DOHH2 (cell line): ENCODE results near the gene TAL1.
"Not testable (repeated sequence)": the region's sequence is repeated elsewhere in the genome, so short reads cannot be mapped to it uniquely, and the experiment has no call there.

Experiments used
- H3F3A ChIP-seq: fragments of 200-600 bp; sonication (generic), shearing (Covaris generic); 2 replicates; pipeline ENCODE4 v1.6.0; 2016; ENCODE audit warnings: antibody characterized with exemption, mild to moderate bottlenecking; ENCODE audit not compliant: control insufficient read depth, insufficient read depth
- H3K27ac ChIP-seq: fragments of 200-600 bp; sonication (generic); 2 replicates; pipeline ENCODE4 v1.5.1; 2014; ENCODE audit warnings: low read depth, mild to moderate bottlenecking, low read length, moderate library complexity
- H3K27me3 ChIP-seq: fragments of 200-600 bp; sonication (generic); 2 replicates; pipeline ENCODE4 v1.6.1; 2014; ENCODE audit warnings: mild to moderate bottlenecking, low read length, mixed read lengths; ENCODE audit not compliant: control insufficient read depth
- H3K36me3 ChIP-seq: fragments of 200-600 bp; sonication (generic); 2 replicates; pipeline ENCODE4 v1.6.1; 2014; ENCODE audit warnings: mild to moderate bottlenecking, low read length, moderate library complexity, mixed read lengths; ENCODE audit not compliant: control insufficient read depth
- H3K4me1 ChIP-seq: fragments of 200-600 bp; sonication (generic); 2 replicates; pipeline ENCODE4 v1.6.1; 2014; ENCODE audit warnings: mild to moderate bottlenecking, low read length, mixed read lengths; ENCODE audit not compliant: control insufficient read depth
- H3K4me2 ChIP-seq: fragments of 200-600 bp; sonication (generic); 2 replicates; pipeline ENCODE4 v1.6.0; 2014; ENCODE audit warnings: mild to moderate bottlenecking, low read length, moderate library complexity
- H3K4me3 ChIP-seq: fragments of 200-600 bp; sonication (generic); 2 replicates; pipeline ENCODE4 v1.5.1; 2014; ENCODE audit warnings: mild to moderate bottlenecking, low read length, mixed read lengths
- H3K79me2 ChIP-seq: fragments of 200-600 bp; sonication (generic); 2 replicates; pipeline ENCODE4 v1.6.1; 2014; ENCODE audit warnings: mild to moderate bottlenecking, low read length, mixed read lengths; ENCODE audit not compliant: control insufficient read depth
- H3K9me2 ChIP-seq: fragments of 200-600 bp; sonication (generic); replicated peaks from 2 replicates; pipeline ENCODE4 v1.6.1; 2014; ENCODE audit warnings: mild to moderate bottlenecking, low read length, mixed read lengths; ENCODE audit not compliant: control insufficient read depth
- H3K9me3 ChIP-seq: fragments of 200-600 bp; sonication (generic); 2 replicates; pipeline ENCODE4 v1.6.1; 2014; ENCODE audit warnings: antibody characterized with exemption, low read length, mixed read lengths; ENCODE audit not compliant: control insufficient read depth, insufficient read depth
- H4K20me1 ChIP-seq: fragments of 200-600 bp; sonication (generic); 2 replicates; pipeline ENCODE4 v1.6.0; 2014; ENCODE audit warnings: low read depth, mild to moderate bottlenecking, antibody characterized with exemption, low read length, moderate library complexity; ENCODE audit not compliant: control insufficient read depth, insufficient read depth
- EZH2phosphoT487 ChIP-seq: fragments of 200-600 bp; sonication (generic); IDR thresholded peaks from 2 replicates; pipeline ENCODE4 v1.6.1; 2017; ENCODE audit warnings: borderline replicate concordance, mild to moderate bottlenecking, antibody characterized with exemption, low read length, moderate library complexity, mixed read lengths
- TF ChIP-seq, protein P1 (sequence below): fragments of 200-600 bp; sonication (generic); IDR thresholded peaks from one replicate; pipeline ENCODE4 v1.5.1; 2014; ENCODE audit warnings: antibody characterized with exemption, mild to moderate bottlenecking, low read depth, low read length; ENCODE audit not compliant: poor library complexity, severe bottlenecking

The TAL1 gene

DNA sequence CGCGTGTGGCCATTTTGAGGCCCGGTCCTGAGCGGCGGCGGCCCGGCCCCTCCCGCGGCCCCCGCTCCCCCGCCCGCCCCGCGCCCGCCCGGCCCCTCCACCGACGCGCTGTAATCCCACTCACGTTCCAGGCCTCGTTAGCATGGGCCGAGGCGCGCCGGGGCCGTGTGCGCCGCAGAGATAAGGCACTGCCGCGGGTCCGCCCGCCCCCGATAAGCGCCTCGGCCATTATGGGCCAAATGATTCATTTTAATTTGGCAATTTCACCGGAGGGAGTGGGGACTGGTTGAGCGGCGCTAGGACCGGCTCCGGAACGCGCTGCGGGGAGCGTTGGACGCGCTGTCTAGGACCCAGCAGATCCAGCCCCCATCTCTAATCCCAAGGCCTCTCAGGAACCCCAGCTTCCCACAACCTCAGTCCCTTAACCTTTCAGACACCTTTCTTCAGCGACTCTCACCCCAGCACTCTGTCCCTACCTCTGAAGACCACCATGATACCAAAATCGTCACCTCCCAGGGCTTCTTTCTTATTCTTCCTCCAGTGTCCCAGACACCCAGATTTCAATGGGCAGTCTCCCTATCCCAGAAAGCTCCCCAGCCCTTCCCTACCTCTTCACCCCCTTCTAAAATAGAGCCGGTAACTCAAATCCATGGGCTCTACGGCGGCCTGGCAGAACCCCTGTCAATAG is at the start of gene TAL1:
Gene TAL1 (minus strand): TSS at position 39 of the 688 bp plus-strand sequence. CDS start 6,337 bp downstream, outside the sequence.
- H3K9me2 ChIP-seq, result no peaks in the 10 kb centered on the region
- no peak within 1 kb of the TSS for H3K4me3 ChIP-seq
- no peak within 1 kb of the TSS for H3K27ac ChIP-seq
- TF ChIP-seq, protein P1, sequence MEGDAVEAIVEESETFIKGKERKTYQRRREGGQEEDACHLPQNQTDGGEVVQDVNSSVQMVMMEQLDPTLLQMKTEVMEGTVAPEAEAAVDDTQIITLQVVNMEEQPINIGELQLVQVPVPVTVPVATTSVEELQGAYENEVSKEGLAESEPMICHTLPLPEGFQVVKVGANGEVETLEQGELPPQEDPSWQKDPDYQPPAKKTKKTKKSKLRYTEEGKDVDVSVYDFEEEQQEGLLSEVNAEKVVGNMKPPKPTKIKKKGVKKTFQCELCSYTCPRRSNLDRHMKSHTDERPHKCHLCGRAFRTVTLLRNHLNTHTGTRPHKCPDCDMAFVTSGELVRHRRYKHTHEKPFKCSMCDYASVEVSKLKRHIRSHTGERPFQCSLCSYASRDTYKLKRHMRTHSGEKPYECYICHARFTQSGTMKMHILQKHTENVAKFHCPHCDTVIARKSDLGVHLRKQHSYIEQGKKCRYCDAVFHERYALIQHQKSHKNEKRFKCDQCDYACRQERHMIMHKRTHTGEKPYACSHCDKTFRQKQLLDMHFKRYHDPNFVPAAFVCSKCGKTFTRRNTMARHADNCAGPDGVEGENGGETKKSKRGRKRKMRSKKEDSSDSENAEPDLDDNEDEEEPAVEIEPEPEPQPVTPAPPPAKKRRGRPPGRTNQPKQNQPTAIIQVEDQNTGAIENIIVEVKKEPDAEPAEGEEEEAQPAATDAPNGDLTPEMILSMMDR, result no peak
- no peak for TF ChIP-seq EZH2phosphoT487
- no peaks in the 10 kb centered on the region for H3K9me3 ChIP-seq
- H3K4me1 ChIP-seq, result no peaks in the 10 kb centered on the region
- H3K4me2 ChIP-seq, result no peak within 1 kb of the TSS
- H3F3A ChIP-seq, result no peaks in the 10 kb centered on the region
- peaks cover 69% of the 10 kb centered on the region for H3K27me3 ChIP-seq
- no peaks in the 10 kb centered on the region for H3K36me3 ChIP-seq
- H3K79me2 ChIP-seq, result no peaks in the 10 kb centered on the region
- H4K20me1 ChIP-seq, result no peaks in the 10 kb centered on the region; the same call in 1 of the 2 replicates

DNA sequence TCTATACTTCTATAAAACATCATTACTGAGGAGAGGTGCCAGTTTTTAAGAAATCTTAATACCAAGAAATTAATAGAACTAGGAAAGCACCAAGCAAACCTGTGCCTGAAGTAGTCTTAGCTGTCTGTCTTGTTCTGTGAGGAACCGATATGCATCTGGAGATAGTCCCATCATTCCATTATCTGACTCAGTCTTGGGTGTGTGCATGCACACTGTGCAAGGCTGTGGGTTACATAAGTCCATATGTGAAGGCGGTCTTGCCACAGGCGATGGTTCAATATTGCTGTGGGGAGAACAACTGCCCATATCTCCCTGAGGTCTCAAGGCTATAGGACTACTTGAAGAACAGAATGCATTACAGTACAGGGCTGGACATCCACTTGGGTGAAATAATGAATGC is 48.1 kb upstream of the TAL1 start:
- Histone ChIP-seq H3K9me2 (no peaks in the 10 kb centered on the region), H3K4me2 (no peak overlapping the region), H3K27ac (no peak overlapping the region), H4K20me1 (no peaks in the 10 kb centered on the region), H3K4me3 (no peak overlapping the region), H3K4me1 (no peaks in the 10 kb centered on the region), H3K9me3 (no peaks in the 10 kb centered on the region), H3K36me3 (peaks cover 90% of the 10 kb centered on the region), H3F3A (0 out of 2 replicates have a peak, but pooled peaks cover 2% of the 10 kb centered on the region), H3K79me2 (peaks cover 74% of the 10 kb centered on the region), H3K27me3 (no peaks in the 10 kb centered on the region)
- TF ChIP-seq, protein P1, result no peak

DNA sequence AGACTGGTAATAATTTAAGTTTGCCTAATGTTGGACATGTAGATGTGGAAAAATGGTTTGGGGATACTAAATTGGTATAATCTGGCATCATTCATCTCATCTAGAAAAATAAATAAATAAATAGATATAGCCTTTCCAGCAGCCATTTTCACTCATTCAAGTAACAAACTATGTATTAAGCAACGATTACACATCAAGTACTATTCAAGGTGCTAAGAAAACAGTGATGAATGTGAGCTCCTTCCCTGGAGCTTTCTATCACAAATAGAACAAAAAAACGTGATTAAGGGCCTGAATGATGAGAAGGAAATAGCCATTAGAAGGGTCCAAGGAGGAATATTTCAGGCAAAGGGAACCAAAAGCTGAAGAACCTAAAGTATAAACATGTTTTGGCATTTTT is 44.8 kb upstream of the TAL1 start:
- Histone ChIP-seq H3K4me1 (no peaks in the 10 kb centered on the region), H3K9me2 (no peaks in the 10 kb centered on the region), H3K36me3 (peaks cover 78% of the 10 kb centered on the region), H3K27me3 (no peaks in the 10 kb centered on the region), H3K4me3 (no peak overlapping the region), H4K20me1 (peaks cover 4% of the 10 kb centered on the region; the same call in 1 of the 2 replicates), H3K9me3 (no peaks in the 10 kb centered on the region), H3K4me2 (no peak overlapping the region), H3K27ac (no peak overlapping the region), H3F3A (no peaks in the 10 kb centered on the region), H3K79me2 (peaks cover 86% of the 10 kb centered on the region)
- TF ChIP-seq EZH2phosphoT487, result no peak
- TF ChIP-seq, protein P1, result no peak

DNA sequence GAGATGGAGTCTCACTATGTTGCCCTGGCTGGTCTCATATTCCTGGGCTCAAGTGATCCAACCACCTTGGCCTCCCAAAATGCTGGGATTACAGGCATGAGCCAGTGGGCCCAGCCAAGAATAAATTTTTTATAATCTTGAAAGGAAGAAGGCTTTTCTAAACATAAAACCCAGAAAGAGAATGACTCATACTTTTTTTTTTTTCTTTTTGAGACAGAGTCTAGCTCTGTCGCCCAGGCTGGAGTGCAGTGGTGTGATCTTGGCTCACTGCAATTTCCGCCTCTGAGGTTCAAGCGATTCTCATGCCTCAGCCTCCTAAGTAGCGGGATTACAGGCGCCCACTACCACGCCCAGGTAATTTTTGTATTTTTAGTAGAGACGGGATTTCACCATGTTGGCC is 43.8 kb upstream of the TAL1 start:
- H3K27me3 ChIP-seq, H4K20me1 ChIP-seq, H3K9me3 ChIP-seq, H3K4me2 ChIP-seq, H3F3A ChIP-seq, H3K9me2 ChIP-seq, H3K4me1 ChIP-seq, H3K4me3 ChIP-seq, H3K27ac ChIP-seq: not testable (repeated sequence)
- Histone ChIP-seq H3K79me2 (peaks cover 79% of the 10 kb centered on the region), H3K36me3 (peaks cover 73% of the 10 kb centered on the region)

DNA sequence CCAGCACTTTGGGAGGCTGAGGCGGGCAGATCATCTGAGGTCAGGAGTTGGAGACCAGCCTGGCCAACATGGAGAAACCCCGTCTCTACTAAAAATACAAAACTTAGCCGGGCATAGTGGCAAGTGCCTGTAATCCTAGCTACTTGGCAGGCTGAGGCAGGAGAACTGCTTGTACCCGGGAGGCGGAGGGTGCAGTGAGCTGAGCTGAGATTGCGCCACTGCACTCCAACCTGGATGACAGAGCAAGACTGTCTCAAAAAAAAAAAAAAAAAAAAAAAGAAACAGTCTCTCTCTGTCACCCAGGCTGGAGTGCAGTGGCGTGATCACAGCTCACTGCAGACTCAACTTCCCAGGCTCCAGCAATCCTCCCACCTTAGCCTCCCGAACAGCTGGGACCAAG is 33.5 kb upstream of the TAL1 start:
- not testable (repeated sequence) for H4K20me1 ChIP-seq, H3K4me3 ChIP-seq, H3K9me2 ChIP-seq, H3K9me3 ChIP-seq, H3K27ac ChIP-seq, H3K4me2 ChIP-seq, H3K79me2 ChIP-seq, H3K27me3 ChIP-seq, H3K4me1 ChIP-seq
- Histone ChIP-seq H3K36me3 (peaks cover 70% of the 10 kb centered on the region), H3F3A (peaks cover 13% of the 10 kb centered on the region; the same call in 1 of the 2 replicates)
